HepG2 (cell line): ENCODE measurements around the gene CIAO2A. TPM values are rescaled to one million over a fixed set of nuclear protein-coding genes. Genes with fewer than 3 reads are reported as not detected.
A peak's percentile ranks its signal among the peaks of the same experiment; 100 is the strongest.

ENCODE experiments used
- ATF7 ChIP-seq, 2 experiments: fragments of 450-650 bp in 1 of 2; sonication (generic) in 1 of 2; formaldehyde crosslinking in 1 of 2; IDR thresholded peaks; 2 replicates each; pipeline versions ENCODE4 v1.4.0 to v1.6.1; 2016 to 2020; ENCODE audit warnings: antibody characterized with exemption in 1 of 2, mild to moderate bottlenecking in 1 of 2, missing genetic modification reagents in 1 of 2
- ATM ChIP-seq: fragments of 450-650 bp; IDR thresholded peaks from 2 replicates; pipeline ENCODE4 v1.7.1; 2017; ENCODE audit warnings: mild to moderate bottlenecking, borderline replicate concordance
- CREM ChIP-seq, 2 experiments: sonication (generic) in 1 of 2; formaldehyde crosslinking in 1 of 2; IDR thresholded peaks; 2 replicates each; pipeline versions ENCODE4 v1.4.0 to v1.6.1; 2016 to 2020; ENCODE audit warnings: antibody characterized with exemption in 1 of 2, mild to moderate bottlenecking in 1 of 2, missing genetic modification reagents in 1 of 2
- GLMP ChIP-seq: sonication (generic); formaldehyde crosslinking; IDR thresholded peaks from 2 replicates; pipeline ENCODE4 v1.9.0; 2021; ENCODE audit warnings: missing genetic modification reagents, mild to moderate bottlenecking, borderline replicate concordance
- GTF3A ChIP-seq: sonication (generic); formaldehyde crosslinking; conservative IDR thresholded peaks from 2 replicates; pipeline ENCODE4 v1.4.0; 2020; ENCODE audit warnings: mild to moderate bottlenecking, missing genetic modification reagents
- KMT2B ChIP-seq: IDR thresholded peaks from 2 replicates; pipeline ENCODE4 v1.6.1; 2016; ENCODE audit warnings: missing genetic modification reagents, missing compliant biosample characterization
- MBNL3 ChIP-seq: fragments of 250-450 bp; sonication (Bioruptor Pico); conservative IDR thresholded peaks from 2 replicates; pipeline ENCODE4 v1.8.0; 2022; ENCODE audit warnings: mild to moderate bottlenecking, inconsistent platforms
- RERE ChIP-seq: IDR thresholded peaks from 2 replicates; pipeline ENCODE4 v1.6.1; 2016; ENCODE audit warnings: low read depth, missing genetic modification reagents, missing compliant biosample characterization
- TRIM24 ChIP-seq: sonication (generic); formaldehyde crosslinking; IDR thresholded peaks from 2 replicates; pipeline ENCODE4 v1.8.0; 2022; ENCODE audit warnings: mild to moderate bottlenecking, missing genetic modification reagents
- USF2 ChIP-seq, 2 experiments: sonication (generic) in 1 of 2; formaldehyde crosslinking in 1 of 2; IDR thresholded peaks; 2 replicates each; pipeline versions ENCODE4 v1.5.1 to v1.6.1; 2011 to 2020; ENCODE audit warnings: borderline replicate concordance in 1 of 2, low read depth in 1 of 2, low read length in 1 of 2, mild to moderate bottlenecking in 1 of 2, missing genetic modification reagents in 1 of 2, moderate library complexity in 1 of 2
- ZBTB42 ChIP-seq: sonication (generic); formaldehyde crosslinking; IDR thresholded peaks from 2 replicates; pipeline ENCODE4 v1.5.0; 2020; ENCODE audit warnings: mild to moderate bottlenecking, missing genetic modification reagents
- ZBTB49 ChIP-seq: sonication (generic); formaldehyde crosslinking; IDR thresholded peaks from 2 replicates; pipeline ENCODE4 v1.4.0; 2020; ENCODE audit warnings: missing genetic modification reagents, borderline replicate concordance
- ZNF225 ChIP-seq: sonication (generic); formaldehyde crosslinking; IDR thresholded peaks from 2 replicates; pipeline ENCODE4 v1.4.0; 2020; ENCODE audit warnings: mild to moderate bottlenecking, missing genetic modification reagents
- ZNF615 ChIP-seq: sonication (generic); formaldehyde crosslinking; IDR thresholded peaks from 2 replicates; pipeline ENCODE4 v1.5.0; 2020; ENCODE audit warnings: mild to moderate bottlenecking, missing genetic modification reagents, borderline replicate concordance
- ZNF746 ChIP-seq: sonication (generic); formaldehyde crosslinking; IDR thresholded peaks from 2 replicates; pipeline ENCODE4 v1.8.0; 2022; ENCODE audit warnings: mild to moderate bottlenecking, missing genetic modification reagents
- ZNF75D ChIP-seq: sonication (generic); formaldehyde crosslinking; IDR thresholded peaks from 2 replicates; pipeline ENCODE4 v1.8.1; 2023; ENCODE audit warnings: missing genetic modification reagents, mild to moderate bottlenecking, borderline replicate concordance
- polyA plus RNA-seq, 8 experiments: library from polyadenylated mRNA; depleted of rRNA in 3 of 8; stranded (reverse) in 7 of 8; unstranded in 1 of 8; fragments of >200 nt; fragmentation: Illumina TruSeq in 4 of 8; extraction: Trizol in 4 of 8; gene quantifications; 2 replicates each; pipeline versions ENCODE4 v1.2.1 to v1.2.3, GENCODE V29; 2011 to 2016; ENCODE audit warnings: low read depth in 4 of 8, missing spikeins in 1 of 8, mixed read lengths in 1 of 8; ENCODE audit not compliant: insufficient read depth in 1 of 8
- total RNA-seq, 5 experiments: library from RNA; depleted of rRNA; stranded (reverse); fragments of >200 nt; fragmentation: Illumina TruSeq; extraction: Trizol; gene quantifications; 2 replicates each; pipeline ENCODE4 v1.2.3, GENCODE V29; 2016; ENCODE audit warnings: low read depth in 1 of 5

CIAO2A gene
- total and polyA plus RNA-seq, 2 of the 13 experiments (the other 11 are each of a cell fraction or from before 2014, with no cell fraction given) = 83.0 to 100 TPM

GRCh38 chr15:64096668-64097384 lies 3.2 kb upstream of the CIAO2A start (continued):
- TF ChIP-seq ATF7 (IDR thresholded peaks at IDR 0.05) (no peak), ATF7 (CRISPR knock-in tag; IDR thresholded peaks at IDR 0.05) (no peak), USF2 (IDR thresholded peaks at IDR 0.05; ENCODE audit: low read depth, low read length) (no peak), USF2 (CRISPR knock-in tag; IDR thresholded peaks at IDR 0.05; ENCODE audit: borderline replicate concordance) (no peak), ZBTB42 (CRISPR knock-in tag) (no peak), RERE (CRISPR knock-in tag) (no peak), ZNF615 (CRISPR knock-in tag) (no peak), MBNL3 (CRISPR knock-in tag) (no peak), KMT2B (0 out of 2 replicates have a peak, but pooled peaks have one; percentile 48), GLMP (CRISPR knock-in tag) (no peak), ZNF746 (CRISPR knock-in tag) (no peak), CREM (IDR thresholded peaks at IDR 0.05) (no peak), CREM (CRISPR knock-in tag; IDR thresholded peaks at IDR 0.05) (no peak), ZNF225 (no peak), ZBTB49 (CRISPR knock-in tag) (no peak), TRIM24 (CRISPR knock-in tag) (no peak), ATM (no peak), ZNF75D (CRISPR knock-in tag) (no peak), GTF3A (no peak)
